ENCODE data around the gene INPP5D.

GRCh38 chr2:233085839-233086150 is 25.7 kb downstream of the INPP5D start:
- TF ChIP-seq, protein P1, sequence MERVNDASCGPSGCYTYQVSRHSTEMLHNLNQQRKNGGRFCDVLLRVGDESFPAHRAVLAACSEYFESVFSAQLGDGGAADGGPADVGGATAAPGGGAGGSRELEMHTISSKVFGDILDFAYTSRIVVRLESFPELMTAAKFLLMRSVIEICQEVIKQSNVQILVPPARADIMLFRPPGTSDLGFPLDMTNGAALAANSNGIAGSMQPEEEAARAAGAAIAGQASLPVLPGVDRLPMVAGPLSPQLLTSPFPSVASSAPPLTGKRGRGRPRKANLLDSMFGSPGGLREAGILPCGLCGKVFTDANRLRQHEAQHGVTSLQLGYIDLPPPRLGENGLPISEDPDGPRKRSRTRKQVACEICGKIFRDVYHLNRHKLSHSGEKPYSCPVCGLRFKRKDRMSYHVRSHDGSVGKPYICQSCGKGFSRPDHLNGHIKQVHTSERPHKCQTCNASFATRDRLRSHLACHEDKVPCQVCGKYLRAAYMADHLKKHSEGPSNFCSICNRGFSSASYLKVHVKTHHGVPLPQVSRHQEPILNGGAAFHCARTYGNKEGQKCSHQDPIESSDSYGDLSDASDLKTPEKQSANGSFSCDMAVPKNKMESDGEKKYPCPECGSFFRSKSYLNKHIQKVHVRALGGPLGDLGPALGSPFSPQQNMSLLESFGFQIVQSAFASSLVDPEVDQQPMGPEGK (CRISPR knock-in tag; IDR thresholded peaks at IDR 0.05; ENCODE audit: borderline replicate concordance) = no peak
- TF ChIP-seq GLIS3 (CRISPR knock-in tag; IDR thresholded peaks at IDR 0.05) (no peak), ZNF565 (CRISPR knock-in tag; conservative IDR thresholded peaks at IDR 0.05; ENCODE audit: low read depth) (no peak), TOX (CRISPR knock-in tag; IDR thresholded peaks at IDR 0.05; ENCODE audit: borderline replicate concordance) (no peak), ARNTL (CRISPR knock-in tag; IDR thresholded peaks at IDR 0.05; ENCODE audit: borderline replicate concordance, low read depth) (no peak), ESRRG (CRISPR knock-in tag; IDR thresholded peaks at IDR 0.05) (no peak), ZC3H10 (CRISPR knock-in tag; IDR thresholded peaks at IDR 0.05) (no peak), SNAI2 (CRISPR knock-in tag; IDR thresholded peaks at IDR 0.05) (no peak), CREB5 (CRISPR knock-in tag; IDR thresholded peaks at IDR 0.05; ENCODE audit: low read depth) (no peak), OSR1 (CRISPR knock-in tag; IDR thresholded peaks at IDR 0.05) (no peak)

Measured in SK-N-SH treated with all-trans-retinoic acid at 6 μM for 48 hours (cell line).